Cardiac fibroblast (primary cell): ENCODE data around the gene HIP1.
"Not testable (repeated sequence)": the region's sequence is repeated elsewhere in the genome, so short reads cannot be mapped to it uniquely, and the experiment has no call there.

Experiments
- DNase-seq, 2 donors: peaks; one replicate each; pipeline versions ENCODE4 v3.0.0 to v3.0.0-alpha.2; 2010; ENCODE audit warnings: low read depth in 2 of 2
- H3K4me3 ChIP-seq, 2 donors: replicated peaks in 1 of 2; 1 replicate in 1 of 2; 2 replicates in 1 of 2; pipeline ENCODE4 v1.5.1; 2011; ENCODE audit warnings: low read depth in 2 of 2, low read length in 2 of 2, mild to moderate bottlenecking in 2 of 2, moderate library complexity in 1 of 2
- CTCF ChIP-seq: IDR thresholded peaks from one replicate; pipeline ENCODE4 v1.5.1; 2011; ENCODE audit warnings: low read depth, mild to moderate bottlenecking, low read length, inconsistent platforms

The HIP1 gene

DNA sequence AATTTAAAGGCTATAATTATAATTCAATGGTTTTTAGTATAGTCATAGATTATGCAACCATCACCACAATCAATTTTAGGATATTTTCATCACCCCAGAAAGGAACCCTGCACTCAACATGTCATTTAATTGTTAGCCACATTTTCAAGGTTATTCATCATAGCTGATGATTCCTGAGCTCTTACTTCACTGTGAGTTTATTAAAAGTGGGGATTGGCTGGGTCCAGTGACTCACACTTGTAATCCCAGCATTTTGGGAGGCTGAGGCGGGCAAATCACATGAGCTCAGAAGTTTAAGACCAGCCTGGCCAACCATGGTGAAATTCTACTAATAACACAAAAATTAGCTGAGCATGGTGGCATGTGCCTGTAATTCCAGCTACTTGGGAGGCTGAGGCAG lies 32.5 kb upstream of the HIP1 start:
- peak; percentile 49 to 76 for DNase-seq

GRCh38 chr7:75762350-75762917 lies 23.7 kb upstream of the HIP1 start:
- TF ChIP-seq CTCF, result peak; percentile 70
- no peak overlapping the region for H3K4me3 ChIP-seq
- DNase-seq, result peak; percentile 74 to 86

More for the DNA sequence above, 32.5 kb upstream of the HIP1 start:
- no peak for TF ChIP-seq CTCF
- no peak overlapping the region for H3K4me3 ChIP-seq

DNA sequence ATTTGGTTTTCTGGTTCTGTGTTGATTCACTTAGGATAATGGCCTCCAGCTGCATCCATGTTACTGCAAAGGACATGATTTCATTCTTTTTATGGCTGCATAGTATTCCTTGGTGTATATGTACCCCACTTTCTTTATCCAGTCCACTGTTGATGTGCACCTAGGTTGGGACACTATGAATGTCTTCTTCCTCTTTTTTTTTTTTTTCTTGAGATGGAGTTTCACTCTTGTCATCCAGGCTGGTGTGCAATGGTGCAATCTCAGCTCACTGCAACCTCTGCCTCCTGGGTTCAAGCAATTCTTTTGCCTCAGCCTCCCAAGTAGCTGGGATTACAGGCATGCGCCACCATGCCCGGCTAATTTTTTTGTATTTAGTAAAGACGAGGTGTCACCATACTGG lies 23.1 kb upstream of the HIP1 start:
- not testable (repeated sequence) for DNase-seq, H3K4me3 ChIP-seq

GRCh38 chr7:75758491-75758890 lies 19.8 kb upstream of the HIP1 start:
- DNase-seq, result no peak
- no peak overlapping the region for H3K4me3 ChIP-seq
- TF ChIP-seq CTCF, result no peak

GRCh38 chr7:75757860-75758259 lies 19.1 kb upstream of the HIP1 start:
- no peak for TF ChIP-seq CTCF
- no peak for DNase-seq

DNA sequence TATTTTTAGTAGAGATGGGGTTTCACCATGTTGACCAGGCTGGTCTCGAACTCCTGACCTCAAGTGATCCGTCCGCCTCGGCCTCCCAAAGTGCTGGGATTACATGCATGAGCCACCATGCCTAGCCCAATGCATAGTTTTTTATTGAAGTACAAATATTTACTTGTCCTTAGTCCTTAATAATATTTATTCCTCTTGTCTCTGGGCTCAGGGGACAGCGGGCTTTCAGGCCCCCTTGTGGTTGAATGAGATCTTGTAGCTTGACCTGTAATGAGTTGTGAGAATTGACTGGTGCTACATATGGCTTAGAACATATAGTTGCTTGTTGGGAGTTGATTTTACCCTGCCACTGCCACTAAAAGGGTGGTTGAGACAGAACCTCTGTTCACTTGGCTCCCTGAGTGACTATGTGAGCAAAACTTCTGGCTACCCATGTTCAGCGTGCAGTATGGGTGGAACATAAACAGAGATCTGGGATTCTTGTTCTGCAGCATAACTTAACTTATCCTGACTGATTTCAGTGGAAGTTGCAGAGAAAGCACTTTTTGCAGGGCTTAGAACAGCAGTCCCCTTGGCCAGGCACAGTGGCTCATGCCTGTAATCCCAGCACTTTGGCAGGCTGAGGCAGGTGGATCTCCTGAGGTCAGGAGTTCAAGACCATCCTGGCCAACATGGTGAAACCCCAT lies 18.4 kb upstream of the HIP1 start:
- no peak overlapping the region for H3K4me3 ChIP-seq
- TF ChIP-seq CTCF, result peak; percentile 62
- peak; percentile 70 to 74 for DNase-seq

More at GRCh38 chr7:75757860-75758259, 19.1 kb upstream of the HIP1 start:
- no peak overlapping the region for H3K4me3 ChIP-seq

- no peak for DNase-seq
- no peak overlapping the region for H3K4me3 ChIP-seq
- no peak for TF ChIP-seq CTCF
These were observed 17.7 kb upstream of the HIP1 start for GRCh38 chr7:75756206-75756990.
